HG03066 (cell line): ENCODE measurements around the gene SOX10.

Experiments used
- ATAC-seq: cut with Tn5 transposase; IDR thresholded peaks from one replicate; pipeline ENCODE4 v1.9.1; 2021; ENCODE audit warnings: low read depth; ENCODE audit not compliant: unreplicated experiment

SOX10 gene

DNA sequence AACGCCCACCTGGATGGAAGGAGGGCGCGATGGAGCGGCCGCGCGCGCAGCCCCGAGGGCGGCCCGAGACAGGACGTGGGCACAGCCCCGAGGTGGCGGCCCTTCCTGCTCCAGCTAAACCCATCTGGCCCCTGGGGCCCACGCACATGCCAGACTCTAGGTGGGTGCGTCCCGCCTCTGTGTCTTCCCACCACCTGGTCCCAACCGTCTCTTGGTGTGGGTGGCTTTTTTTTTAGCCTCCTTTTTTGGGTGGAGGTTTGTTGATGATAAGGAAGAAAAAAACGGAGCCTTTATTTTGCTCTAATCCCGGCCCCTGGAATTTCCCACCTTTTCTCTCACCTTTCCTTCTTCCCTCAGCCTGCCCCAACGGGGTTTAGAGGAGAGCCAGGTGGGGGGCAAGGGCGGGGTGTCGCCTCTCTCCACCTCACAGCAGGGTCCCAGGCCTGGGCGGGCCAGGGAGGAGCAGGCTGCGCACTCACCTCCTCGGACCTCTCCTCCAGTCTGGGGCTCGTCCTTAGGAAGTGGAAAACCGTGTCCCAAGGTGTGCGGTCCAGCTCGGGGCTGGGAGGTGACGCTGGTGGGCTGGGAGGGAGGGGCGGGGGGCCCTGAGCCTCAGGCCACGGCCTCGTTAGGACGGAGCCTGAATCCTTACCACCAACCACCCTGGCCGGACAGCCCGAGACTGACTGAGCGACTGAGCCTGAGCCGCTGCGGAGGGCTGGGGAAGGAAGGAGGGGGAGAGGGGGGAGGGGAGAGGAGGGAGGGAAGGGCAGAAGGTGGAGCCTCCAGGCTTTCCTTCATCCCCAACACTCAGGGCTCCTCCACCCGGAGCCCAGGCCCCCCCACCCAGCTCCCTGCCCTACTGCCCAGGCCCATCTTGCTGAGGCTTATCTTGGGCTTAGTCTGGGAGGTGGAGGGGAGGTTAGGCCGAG lies at the start of gene SOX10:
TSS of gene SOX10 (minus strand) at position 696 of the 932 bp plus-strand sequence. CDS start 771 bp downstream, outside the sequence.
- ATAC-seq = no peak

DNA sequence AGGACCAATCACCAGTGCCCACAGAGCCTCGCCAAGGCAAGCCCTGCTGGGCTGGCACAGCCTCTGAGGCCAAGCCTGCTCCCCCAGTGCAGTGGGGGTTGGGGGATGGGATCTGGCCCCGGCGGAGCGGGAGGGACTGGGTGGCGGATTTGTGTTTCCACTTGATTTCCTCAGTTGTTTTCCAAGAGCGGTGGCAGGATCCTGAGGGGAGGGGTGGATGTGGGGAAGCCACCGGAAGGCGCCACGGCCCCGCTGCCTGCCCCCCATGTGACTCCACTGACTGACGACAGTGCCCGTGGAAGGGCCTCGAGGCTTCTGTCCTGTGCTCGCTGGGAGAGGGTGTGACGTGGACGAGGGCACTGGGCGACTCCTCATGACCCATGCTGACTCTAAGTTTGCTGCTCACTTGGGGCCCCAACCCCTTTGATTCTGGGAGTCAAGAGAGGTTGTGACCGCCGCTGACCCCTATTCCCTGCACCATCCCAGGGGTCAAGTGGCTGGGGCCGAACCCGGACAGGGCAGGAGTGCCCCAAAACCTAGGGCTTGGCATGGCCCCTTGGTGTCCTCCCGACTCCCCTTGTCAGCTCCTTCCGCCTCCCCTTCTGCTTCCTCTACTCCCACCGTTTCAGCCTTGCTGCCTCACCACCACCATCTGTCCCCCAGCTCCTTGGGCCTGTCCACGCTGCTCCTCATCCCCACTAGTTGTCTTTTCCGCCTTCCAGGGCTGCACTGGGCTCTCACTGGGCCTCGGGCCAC lies 49.3 kb upstream of the SOX10 start:
- ATAC-seq = no peak

- no peak for ATAC-seq
Measured at GRCh38 chr22:38032681-38033521, 48.5 kb upstream of the SOX10 start.

DNA sequence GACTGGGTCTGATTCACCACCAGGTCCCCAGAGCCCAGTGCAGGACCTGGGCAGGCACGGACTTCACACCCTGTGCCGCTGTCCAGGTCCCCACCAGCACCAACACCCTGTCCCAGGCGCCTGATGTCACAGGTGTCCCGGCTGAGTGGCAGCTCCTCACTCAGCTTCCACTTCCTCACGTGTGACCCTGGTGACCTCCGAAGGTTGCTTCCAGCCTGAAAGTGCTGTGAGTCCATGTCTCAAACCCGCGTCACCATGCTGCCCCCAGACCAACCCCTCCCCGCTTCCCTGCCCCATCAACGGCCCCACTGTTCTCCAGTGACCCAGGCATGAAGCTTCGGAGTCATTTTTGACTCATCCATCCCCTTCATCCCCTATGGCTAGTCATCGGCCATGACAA lies 47.1 kb upstream of the SOX10 start:
- no peak for ATAC-seq

- no peak for ATAC-seq
Measured at GRCh38 chr22:38030311-38031133, 46.2 kb upstream of the SOX10 start.

- no peak for ATAC-seq
Measured at GRCh38 chr22:38029901-38030300, 45.5 kb upstream of the SOX10 start.

- ATAC-seq = no peak
Measured at GRCh38 chr22:38029370-38029769, 45.0 kb upstream of the SOX10 start.

DNA sequence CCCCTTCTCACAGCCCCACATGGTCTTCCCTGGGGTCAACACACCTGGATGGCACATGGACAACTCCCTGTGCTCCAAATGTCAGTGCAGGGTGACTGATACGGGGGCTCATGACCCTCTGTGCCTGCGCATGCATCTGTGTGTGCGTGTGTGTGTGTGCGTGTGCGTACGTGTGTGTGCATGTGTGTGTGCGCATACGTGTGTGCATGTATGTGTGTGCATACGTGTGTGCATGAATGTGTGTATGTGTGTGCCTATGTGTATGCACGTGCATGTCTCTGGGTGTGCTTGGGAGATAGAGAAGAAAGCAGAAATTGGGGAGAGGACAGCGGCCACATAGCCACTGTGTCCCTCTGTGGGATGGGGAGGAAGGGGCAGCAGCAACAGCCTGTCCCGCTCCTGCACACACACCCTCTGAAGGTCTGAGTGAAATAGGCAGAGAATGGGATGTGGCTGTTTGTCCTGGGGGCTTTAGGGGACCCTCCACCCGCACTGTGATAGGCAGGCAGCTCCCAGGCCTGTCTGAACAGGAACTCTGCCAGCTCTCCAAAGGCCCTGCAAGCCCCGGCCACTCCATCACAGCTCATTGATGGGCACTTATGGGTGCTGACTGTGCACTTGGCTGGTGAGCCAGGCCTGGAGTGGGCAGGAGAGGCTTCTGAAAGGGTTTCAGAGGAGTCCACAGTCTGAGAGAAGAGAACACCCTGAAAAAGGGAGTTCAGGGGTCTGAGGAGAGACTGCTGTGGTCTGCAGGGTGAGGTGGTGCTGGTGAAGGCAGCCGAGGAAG lies 44.2 kb upstream of the SOX10 start:
- ATAC-seq = no peak

DNA sequence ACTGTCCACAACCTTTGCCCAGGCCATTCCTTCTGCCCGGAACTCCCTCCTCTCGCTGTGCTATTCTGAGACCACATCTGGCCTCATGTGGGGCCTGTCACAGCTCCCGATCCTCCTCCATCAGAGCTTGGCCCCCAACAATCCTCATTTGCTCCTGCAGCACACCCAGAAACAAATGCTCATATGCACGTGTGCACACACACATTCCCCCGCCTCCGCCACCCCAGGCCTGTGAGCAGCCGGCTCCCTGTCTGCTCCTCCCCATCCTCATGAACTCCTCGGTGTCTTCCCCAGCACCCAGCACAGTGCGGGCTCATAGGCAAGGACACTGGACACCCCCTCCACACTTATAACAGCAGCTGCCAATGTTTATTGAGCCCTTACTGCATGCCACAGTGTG lies 43.1 kb upstream of the SOX10 start:
- ATAC-seq = no peak

DNA sequence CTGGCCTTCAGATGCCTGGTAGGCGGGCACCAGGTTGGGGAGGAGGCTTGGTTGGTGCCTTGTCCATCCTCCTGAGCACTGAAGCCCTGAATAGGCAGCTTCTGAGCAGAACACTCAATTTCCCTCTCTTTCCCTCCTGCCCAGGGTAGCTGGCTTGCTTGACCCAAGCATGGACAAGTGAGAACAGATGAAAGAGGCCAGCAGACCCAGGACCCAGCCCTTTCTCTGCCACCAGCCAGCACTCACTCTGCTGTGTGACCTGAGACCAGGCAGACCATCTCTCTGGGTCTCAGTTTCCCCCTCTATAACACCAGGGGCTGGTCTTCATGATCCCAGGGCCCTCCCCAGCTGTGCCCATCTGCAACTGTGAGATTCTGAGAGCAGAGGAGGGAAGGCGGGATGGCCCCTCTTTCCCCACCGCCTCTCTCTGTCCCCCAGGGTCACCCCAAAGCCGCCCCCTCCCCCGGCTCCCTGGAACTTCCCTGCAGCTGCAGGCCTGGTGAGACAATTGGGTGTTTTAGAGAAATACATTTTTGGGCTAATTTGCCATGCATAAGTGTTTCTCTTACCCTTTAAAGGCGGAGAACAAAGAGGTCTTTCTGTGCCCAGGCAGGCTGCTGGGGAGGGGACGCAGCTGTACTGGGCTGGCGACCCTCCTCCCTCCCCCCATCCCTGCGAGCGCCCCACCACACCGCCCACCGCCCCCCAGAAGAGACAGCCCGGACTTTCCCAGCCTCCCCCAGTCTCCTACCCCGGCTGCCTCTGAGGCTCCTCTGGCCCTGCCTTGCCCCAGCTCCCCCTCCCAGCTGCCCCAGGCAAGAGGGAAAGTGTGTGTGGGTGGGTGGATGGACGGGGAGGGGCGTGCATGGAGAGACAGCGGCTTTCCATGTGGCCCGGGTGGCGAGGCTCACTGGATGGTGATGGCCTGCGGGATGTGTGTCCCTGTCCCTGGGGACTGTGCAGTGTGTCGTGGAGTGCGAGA lies 42.1 kb upstream of the SOX10 start:
- no peak for ATAC-seq

GRCh38 chr22:38025514-38025913 lies 41.2 kb upstream of the SOX10 start:
- no peak for ATAC-seq

GRCh38 chr22:38023045-38023444 lies 38.7 kb upstream of the SOX10 start:
- ATAC-seq = no peak

DNA sequence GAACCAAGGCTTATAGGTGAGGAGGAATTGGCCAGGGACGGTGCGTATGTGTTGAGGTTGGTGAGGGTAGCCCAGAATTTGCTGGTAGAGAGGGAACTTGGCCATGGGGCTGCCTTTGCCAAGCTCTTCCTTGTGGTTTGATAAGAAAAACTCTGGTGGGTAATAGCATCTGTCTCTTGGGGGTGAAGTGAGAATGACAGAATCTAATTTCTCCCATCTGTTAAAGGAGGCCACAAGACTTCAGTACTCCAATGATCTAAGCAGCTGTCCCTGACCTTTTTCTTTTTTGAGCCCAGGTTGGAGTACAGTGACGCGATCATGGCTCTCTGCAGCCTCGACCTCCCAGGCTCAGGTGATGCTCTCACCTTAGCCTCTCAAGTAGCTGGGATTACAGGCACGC lies 36.9 kb upstream of the SOX10 start:
- no peak for ATAC-seq

GRCh38 chr22:38018938-38019827 lies 34.8 kb upstream of the SOX10 start:
- ATAC-seq = no peak

- ATAC-seq = no peak
Measured at GRCh38 chr22:38017939-38018885, 33.9 kb upstream of the SOX10 start.
